H1 (cell line): ENCODE results near the gene NGEF. TPM values are rescaled to one million over a fixed set of nuclear protein-coding genes. Genes with fewer than 3 reads are reported as not detected.

Experiments
- CHD7 ChIP-seq: fragments of 300-600 bp; sonication (generic); IDR thresholded peaks from 2 replicates; pipeline ENCODE4 v1.7.1; 2012; ENCODE audit warnings: low read length, moderate library complexity, mild to moderate bottlenecking, inconsistent platforms; ENCODE audit not compliant: insufficient replicate concordance
- MAX ChIP-seq: IDR thresholded peaks from 2 replicates; pipeline ENCODE4 v1.6.1; 2012; ENCODE audit warnings: inconsistent platforms
- NANOG ChIP-seq: IDR thresholded peaks from 2 replicates; pipeline ENCODE4 v1.6.1; 2011; ENCODE audit warnings: low read length, low read depth, mild to moderate bottlenecking, inconsistent platforms; ENCODE audit not compliant: insufficient read depth, poor library complexity, severe bottlenecking
- NRF1 ChIP-seq: IDR thresholded peaks from 2 replicates; pipeline ENCODE4 v1.6.1; 2011; ENCODE audit warnings: mild to moderate bottlenecking, low read depth, low read length, improper control_type of control experiment
- POLR2AphosphoS5 ChIP-seq: IDR thresholded peaks from 2 replicates; pipeline ENCODE4 v1.6.1; 2011; ENCODE audit warnings: low read depth, low read length
- TAF7 ChIP-seq: optimal IDR thresholded peaks from 2 replicates; pipeline ENCODE3; 2011; ENCODE audit warnings: low read depth, mild to moderate bottlenecking, inconsistent platforms, low read length, moderate library complexity, borderline replicate concordance
- polyA plus RNA-seq, 7 experiments: library from polyadenylated mRNA; depleted of rRNA in 3 of 7; stranded (reverse) in 5 of 7; unstranded in 2 of 7; fragments of >200 nt in 5 of 7; fragments of 200-250 nt in 2 of 7; gene quantifications; 1 replicate in 5 of 7; 2 replicates in 1 of 7; 4 replicates in 1 of 7; pipeline versions ENCODE4 v1.2.1 to v1.2.3, GENCODE V29; 2011 to 2013; ENCODE audit warnings: missing spikeins in 2 of 7, mixed read lengths in 2 of 7
- total RNA-seq: library from RNA; stranded (reverse); fragmentation: NEBNext Ultra II Directional; extraction: Animal tissue kit (Norgen Biotek cat#: 25700); gene quantifications from 2 replicates; pipeline ENCODE4 v1.2.1, GENCODE V29; 2021

NGEF gene
- total and polyA plus RNA-seq, 2 of the 8 experiments (the other 6 are each of a cell fraction or from before 2014, with no cell fraction given) = 2.7 to 3.2 TPM

GRCh38 chr2:233041722-233042323, 28.8 kb upstream of the NGEF start (continued):
- TF ChIP-seq TAF7 (no peak), POLR2AphosphoS5 (no peak), NANOG (no peak), NRF1 (no peak), MAX (no peak), CHD7 (no peak)
